ENCODE measurements around the gene SPATS2L. TPM values are rescaled to one million over a fixed set of nuclear protein-coding genes. Genes with fewer than 3 reads are reported as not detected.

The SPATS2L gene
- total RNA-seq, 1 donor from 2014 or later = 36.6 TPM

- Histone ChIP-seq H3K27ac (no peak overlapping the region), H3K4me3 (no peak overlapping the region), H3K4me1 (no peaks in the 10 kb centered on the region), H3K27me3 (no peaks in the 10 kb centered on the region), H3K9me3 (no peaks in the 10 kb centered on the region), H3K36me3 (peaks cover 0 to 13% of the 10 kb centered on the region in 2 donors)
- no peak for DNase-seq (ENCODE audit: low spot score in 2 of 2)
- TF ChIP-seq CTCF (IDR thresholded peaks at IDR 0.05) = no peak
- intact Hi-C loops (cut with DNase I) = no loop called here
Measured at GRCh38 chr2:200428961-200429665, 122.6 kb downstream of the SPATS2L start.

- no peak overlapping the region for H3K4me3 ChIP-seq
- no peaks in the 10 kb centered on the region for H3K4me1 ChIP-seq
- intact Hi-C loops (cut with DNase I) = no loop called here
- no peak for TF ChIP-seq CTCF (IDR thresholded peaks at IDR 0.05)
- H3K36me3 ChIP-seq = peaks cover 0 to 10% of the 10 kb centered on the region in 2 donors
- DNase-seq (ENCODE audit: low spot score in 2 of 2) = no peak
- no peaks in the 10 kb centered on the region for H3K27me3 ChIP-seq
- no peak overlapping the region for H3K27ac ChIP-seq
- H3K9me3 ChIP-seq = no peaks in the 10 kb centered on the region
Measured at GRCh38 chr2:200430017-200430416, 123.5 kb downstream of the SPATS2L start.

- H3K4me1 ChIP-seq = no peaks in the 10 kb centered on the region
- intact Hi-C loops (cut with DNase I) = no loop called here
- no peak for TF ChIP-seq CTCF (IDR thresholded peaks at IDR 0.05)
- no peak overlapping the region for H3K4me3 ChIP-seq
- H3K27ac ChIP-seq = no peak overlapping the region
- DNase-seq (ENCODE audit: low spot score in 2 of 2) = no peak
- peaks cover 0 to 14% of the 10 kb centered on the region in 2 donors for H3K36me3 ChIP-seq
- no peaks in the 10 kb centered on the region for H3K9me3 ChIP-seq
- no peaks in the 10 kb centered on the region for H3K27me3 ChIP-seq
Measured at GRCh38 chr2:200431996-200432705, 125.7 kb downstream of the SPATS2L start.

GRCh38 chr2:200435379-200435778, 128.9 kb downstream of the SPATS2L start:
- H3K4me1 ChIP-seq = no peaks in the 10 kb centered on the region
- H3K9me3 ChIP-seq = no peaks in the 10 kb centered on the region
- intact Hi-C loops (cut with DNase I) = no loop called here
- H3K36me3 ChIP-seq = peaks cover 4 to 8% of the 10 kb centered on the region in 2 donors
- H3K27ac ChIP-seq = no peak overlapping the region
- TF ChIP-seq CTCF (IDR thresholded peaks at IDR 0.05) = no peak
- H3K4me3 ChIP-seq = no peak overlapping the region
- no peak for DNase-seq (ENCODE audit: low spot score in 2 of 2)
- no peaks in the 10 kb centered on the region for H3K27me3 ChIP-seq

GRCh38 chr2:200438251-200438650, 131.8 kb downstream of the SPATS2L start:
- no peak overlapping the region for H3K4me3 ChIP-seq
- TF ChIP-seq CTCF (IDR thresholded peaks at IDR 0.05) = no peak
- DNase-seq (ENCODE audit: low spot score in 2 of 2) = no peak
- intact Hi-C loops (cut with DNase I) = no loop called here
- H3K4me1 ChIP-seq = no peaks in the 10 kb centered on the region
- H3K9me3 ChIP-seq = no peaks in the 10 kb centered on the region
- no peak overlapping the region for H3K27ac ChIP-seq
- peaks cover 12 to 25% of the 10 kb centered on the region in 2 donors for H3K36me3 ChIP-seq
- H3K27me3 ChIP-seq = no peaks in the 10 kb centered on the region
